ENCODE data around the gene EYA2.

DNA sequence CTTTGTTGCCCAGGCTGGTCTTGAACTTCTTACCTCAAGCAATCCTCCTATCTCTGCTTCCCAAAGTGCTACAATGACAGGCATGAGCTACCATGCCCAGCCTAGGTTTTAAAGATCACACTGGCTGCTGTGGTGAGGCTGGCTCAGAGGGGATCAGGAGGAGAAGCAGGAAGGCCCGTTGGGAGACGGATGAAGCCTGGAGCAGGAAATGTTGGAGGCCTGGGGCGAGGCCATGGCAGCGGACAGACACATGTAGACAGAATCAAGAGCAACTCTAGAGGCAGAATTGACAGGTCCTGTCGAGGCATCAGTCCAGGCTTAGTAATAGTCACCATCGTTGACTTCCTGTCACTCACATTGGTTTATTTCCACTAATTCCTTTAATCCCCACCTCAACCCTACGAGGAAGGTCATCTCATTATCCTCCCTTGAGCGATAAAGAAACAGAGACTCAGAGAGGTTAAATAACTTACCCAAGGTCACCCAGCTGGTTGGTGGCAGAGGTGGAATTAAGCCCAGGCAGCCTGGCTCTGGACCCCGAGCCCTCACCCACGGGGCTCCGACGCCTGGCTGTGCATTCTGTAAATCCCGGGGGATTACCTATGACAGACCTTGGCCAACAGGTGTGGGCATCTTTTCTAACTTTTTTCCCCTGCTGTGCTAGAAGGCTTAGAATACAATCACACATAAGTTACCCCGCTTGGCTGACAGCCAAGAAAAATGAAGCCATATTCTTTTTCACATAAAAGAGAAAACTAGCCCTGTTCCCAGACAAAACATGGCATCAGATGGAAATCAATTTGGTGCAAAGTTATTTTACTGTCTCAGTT, 113.4 kb downstream of the EYA2 start:
- no peak for TF ChIP-seq POLR2AphosphoS5 (IDR thresholded peaks at IDR 0.05; ENCODE audit: low read depth, low read length)
- TF ChIP-seq POLR2A (IDR thresholded peaks at IDR 0.05; ENCODE audit: low read depth, low read length), result no peak
- TF ChIP-seq TAF1 (IDR thresholded peaks at IDR 0.05; ENCODE audit: borderline replicate concordance, low read depth, low read length), result no peak
